Stimulated activated CD4-positive, alpha-beta T cell treated with anti-CD3 and anti-CD28 coated beads, Interleukin-4, amount 100 ng/mL, for 48 hours (primary cell): ENCODE results near the gene TFR2.
"Not testable (repeated sequence)": the region's sequence is repeated elsewhere in the genome, so short reads cannot be mapped to it uniquely, and the experiment has no call there.

Experiments
- DNase-seq, 2 donors: peaks; one replicate each; pipeline ENCODE4 v3.0.0-alpha.2; 2020; ENCODE audit warnings: low read depth in 2 of 2

The TFR2 gene

GRCh38 chr7:100678291-100678984 lies 37.1 kb upstream of the TFR2 start:
- no peak for DNase-seq

DNA sequence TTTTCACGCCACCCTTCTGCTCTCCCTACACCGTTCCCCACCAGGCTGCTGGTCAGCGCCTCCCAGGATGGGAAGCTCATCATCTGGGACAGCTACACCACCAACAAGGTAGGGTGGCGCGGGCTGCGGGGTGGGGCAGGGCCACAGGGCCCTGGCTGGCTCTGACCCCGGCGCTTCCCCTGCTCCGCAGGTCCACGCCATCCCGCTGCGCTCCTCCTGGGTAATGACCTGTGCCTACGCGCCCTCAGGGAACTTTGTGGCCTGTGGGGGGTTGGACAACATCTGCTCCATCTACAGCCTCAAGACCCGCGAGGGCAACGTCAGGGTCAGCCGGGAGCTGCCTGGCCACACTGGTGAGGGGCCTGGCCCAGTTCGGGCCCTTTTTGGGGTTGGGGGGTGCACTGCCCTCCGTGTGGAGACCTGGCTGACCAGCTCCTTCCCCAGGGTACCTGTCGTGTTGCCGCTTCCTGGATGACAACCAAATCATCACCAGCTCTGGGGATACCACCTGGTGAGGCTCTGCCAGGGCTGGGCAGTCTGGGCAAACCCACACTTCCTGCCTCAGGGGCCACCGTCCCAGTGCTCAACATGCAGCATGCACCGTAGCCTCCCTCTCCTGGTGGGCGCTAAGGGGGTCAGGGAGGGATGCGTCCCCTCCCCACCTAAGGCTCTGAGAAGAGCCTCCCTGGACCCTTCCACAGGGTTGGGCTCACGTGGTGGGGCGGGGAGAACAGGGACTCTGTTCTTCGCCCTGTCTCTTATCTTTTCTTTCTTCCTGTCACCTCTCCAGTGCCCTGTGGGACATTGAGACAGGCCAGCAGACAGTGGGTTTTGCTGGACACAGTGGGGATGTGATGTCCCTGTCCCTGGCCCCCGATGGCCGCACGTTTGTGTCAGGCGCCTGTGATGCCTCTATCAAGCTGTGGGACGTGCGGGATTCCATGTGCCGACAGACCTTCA lies 36.2 kb upstream of the TFR2 start:
- no peak for DNase-seq

DNA sequence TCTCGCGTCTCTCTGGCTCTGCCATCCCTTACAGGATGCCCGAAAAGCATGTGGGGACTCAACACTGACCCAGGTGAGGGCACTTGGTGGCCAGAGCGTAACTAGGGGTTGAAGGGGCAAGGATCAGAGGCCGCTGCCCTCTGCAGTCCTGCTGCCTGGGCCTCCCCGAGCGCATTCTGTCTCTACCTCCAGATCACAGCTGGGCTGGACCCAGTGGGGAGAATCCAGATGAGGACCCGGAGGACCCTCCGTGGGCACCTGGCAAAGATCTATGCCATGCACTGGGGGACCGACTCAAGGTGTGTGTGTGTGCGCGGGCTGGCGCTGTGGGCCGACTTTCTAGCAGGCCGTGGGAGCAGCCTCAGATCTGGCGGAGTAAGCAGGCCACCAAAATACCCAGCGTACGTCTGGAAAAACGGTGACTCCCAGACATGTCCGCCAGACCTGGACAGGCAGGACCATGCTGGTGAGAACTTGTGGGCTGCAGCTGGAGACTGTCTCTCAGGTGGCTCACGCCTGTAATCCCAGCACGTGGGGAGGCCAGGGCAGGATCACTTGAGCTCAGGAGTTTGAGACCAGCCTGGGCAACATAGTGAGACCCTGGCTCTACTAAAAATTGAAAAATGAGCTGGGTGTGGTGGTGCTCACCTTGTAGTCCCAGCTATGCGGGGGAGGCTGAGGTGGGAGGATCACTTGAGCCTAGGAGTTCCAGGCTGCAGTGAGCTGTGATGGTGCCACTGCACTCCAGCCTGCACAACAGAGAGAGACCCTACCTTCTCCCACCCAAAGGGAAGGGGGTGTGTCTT lies 35.4 kb upstream of the TFR2 start:
- no peak for DNase-seq

- peak; percentile 54 to 70 for DNase-seq
Measured at GRCh38 chr7:100675581-100676350, 34.4 kb upstream of the TFR2 start.

GRCh38 chr7:100675105-100675451 lies 33.7 kb upstream of the TFR2 start:
- DNase-seq: no peak

- DNase-seq: no peak
Measured at GRCh38 chr7:100674411-100675104, 33.2 kb upstream of the TFR2 start.

GRCh38 chr7:100673942-100674410 lies 32.6 kb upstream of the TFR2 start:
- no peak for DNase-seq

DNA sequence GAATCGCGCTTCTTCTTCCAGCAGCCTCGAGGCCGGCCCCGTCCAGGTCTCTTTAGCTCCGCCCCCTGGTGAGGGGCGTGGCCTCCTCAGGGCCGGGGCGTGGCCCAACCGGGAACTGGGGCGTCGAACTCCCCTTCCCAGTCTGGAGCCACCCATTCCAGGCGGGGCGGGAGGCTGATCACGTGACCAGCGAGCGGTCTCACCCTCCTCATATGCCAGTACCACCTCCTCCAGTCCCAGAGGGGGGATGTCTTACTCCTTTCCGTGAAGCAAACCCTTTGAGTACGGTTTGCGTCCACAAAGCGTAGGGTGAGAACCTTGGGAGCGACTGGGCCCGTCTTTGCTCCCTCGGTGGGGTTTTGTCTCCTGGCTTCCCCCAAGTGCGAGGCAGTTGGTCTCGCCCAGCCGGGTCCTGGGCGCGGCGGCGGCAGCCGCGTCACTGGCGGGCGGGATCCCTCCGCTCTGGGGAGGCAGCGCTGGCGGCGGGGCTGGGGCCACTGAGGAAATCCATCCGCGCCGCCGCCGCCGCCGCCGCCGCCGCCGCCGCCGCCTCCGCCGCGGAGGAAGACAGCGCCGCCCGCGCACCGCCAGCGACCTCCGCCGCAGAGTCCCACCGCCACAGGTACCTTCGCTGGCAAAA lies 32.1 kb upstream of the TFR2 start, which contains the start of gene GNB2:
GNB2 (plus strand) TSS at position 439 of the 640 bp plus-strand sequence. CDS start 2,526 bp downstream, outside the sequence.
- peak; percentile 99 for DNase-seq

- DNase-seq: no peak
Measured at GRCh38 chr7:100671353-100672327, 30.3 kb upstream of the TFR2 start.

DNA sequence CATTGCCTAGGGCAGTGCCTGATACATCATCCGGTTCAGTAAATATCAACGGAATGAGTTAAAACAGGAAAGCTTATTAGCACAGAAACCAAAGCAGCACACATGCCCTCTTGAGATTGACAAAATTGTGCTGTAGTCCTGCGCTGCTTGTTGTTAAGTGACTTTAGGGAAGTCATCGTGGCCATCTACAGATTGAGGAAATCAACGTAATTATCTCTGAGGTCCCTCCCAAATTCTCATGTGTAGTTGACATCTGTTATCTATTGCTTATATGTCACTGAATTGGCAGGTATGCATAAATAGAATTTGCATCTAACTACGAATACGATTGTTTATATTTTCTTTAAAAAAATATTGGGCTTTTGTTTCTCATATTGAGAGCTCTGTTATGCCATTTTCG lies 28.7 kb upstream of the TFR2 start:
- DNase-seq: no peak

DNA sequence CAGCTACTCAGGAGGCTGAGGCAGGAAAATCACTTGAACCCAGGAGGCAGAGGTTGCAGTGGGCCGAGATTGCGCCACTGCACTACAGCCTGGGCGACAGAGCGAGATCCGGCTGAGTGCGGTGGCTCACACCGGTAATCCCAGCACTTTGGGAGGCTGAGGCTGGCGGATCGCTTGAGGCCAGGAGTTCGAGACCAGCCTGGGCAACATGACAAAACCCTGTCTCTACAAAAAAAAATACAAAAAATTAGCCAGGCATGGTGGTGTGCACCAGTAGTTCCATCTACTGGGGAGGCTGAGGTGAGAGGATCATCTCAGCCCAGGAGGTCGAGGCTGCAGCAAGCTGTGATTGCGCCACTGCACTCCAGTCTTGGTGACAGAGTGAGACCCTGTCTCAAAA lies 27.8 kb upstream of the TFR2 start:
- DNase-seq: not testable (repeated sequence)

DNA sequence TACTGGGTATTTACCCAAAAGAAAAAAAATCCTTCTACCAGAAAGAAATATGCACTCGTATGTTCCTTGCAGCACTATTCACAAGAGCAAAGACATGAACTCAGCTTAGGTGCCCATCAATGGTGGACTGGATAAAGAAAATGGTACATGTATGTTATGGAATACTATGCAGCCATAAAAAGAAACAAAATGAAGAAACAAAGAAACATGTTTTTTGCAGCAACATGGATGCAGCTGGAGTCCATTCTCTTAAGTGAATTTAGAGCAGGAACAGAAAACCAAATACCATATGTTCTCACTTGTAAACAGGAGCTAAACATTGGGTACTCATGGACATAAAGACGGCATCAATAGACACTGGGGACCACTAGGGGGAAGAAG lies 26.7 kb upstream of the TFR2 start:
- DNase-seq: no peak

GRCh38 chr7:100667331-100668068 lies 26.1 kb upstream of the TFR2 start:
- DNase-seq: no peak

DNA sequence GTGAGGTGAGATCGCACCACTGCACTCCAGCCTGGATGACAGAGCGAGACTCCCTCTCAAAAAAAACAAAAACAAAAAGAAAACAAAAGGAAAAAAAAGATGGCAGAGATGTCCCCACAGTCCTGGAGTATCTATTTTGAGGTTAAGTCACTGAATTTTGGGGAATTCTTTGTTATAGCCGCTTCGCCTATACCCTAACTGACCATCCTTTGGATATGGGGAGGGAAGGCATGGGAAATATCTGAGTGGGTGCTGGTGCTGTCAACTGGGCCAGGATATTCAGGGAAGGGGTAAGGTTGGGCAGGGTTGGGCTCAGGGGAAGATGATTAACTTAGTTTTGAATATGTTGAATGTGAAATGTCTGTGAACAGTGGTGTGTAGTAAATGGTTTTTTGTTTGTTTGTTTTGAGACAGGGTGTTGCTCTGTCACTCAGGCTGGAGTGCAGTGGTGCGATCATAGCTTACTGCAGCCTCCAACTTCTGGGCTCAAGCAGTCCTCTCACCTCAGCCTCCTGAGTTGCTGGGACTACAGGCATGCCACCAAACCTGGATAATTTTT lies 23.9 kb upstream of the TFR2 start:
- DNase-seq: no peak

- not testable (repeated sequence) for DNase-seq
Measured at GRCh38 chr7:100662194-100662776, 20.9 kb upstream of the TFR2 start.

- DNase-seq: peak; percentile 50 to 65
Measured at GRCh38 chr7:100655908-100656674, 14.7 kb upstream of the TFR2 start, which contains the start of gene ACTL6B. TSS of gene ACTL6B (minus strand) at chr7:100656448. CDS start at chr7:100656354, 94 bp downstream.
